ENCODE data around the gene ALCAM. TPM values are rescaled to one million over a fixed set of nuclear protein-coding genes. Genes with fewer than 3 reads are reported as not detected.
A peak's percentile ranks its signal among the peaks of the same experiment; 100 is the strongest.

Gene ALCAM
- total RNA-seq, 2 donors from 2014 or later = 20.3 to 21.4 TPM

GRCh38 chr3:105354429-105354828, 12.3 kb upstream of the ALCAM start:
- intact Hi-C loops (cut with DNase I, micrococcal nuclease) = no loop called here
- no peak for DNase-seq
- no peak for ATAC-seq

GRCh38 chr3:105355408-105356061, 11.2 kb upstream of the ALCAM start:
- intact Hi-C loops (cut with DNase I, micrococcal nuclease) = no loop called here
- DNase-seq (no peak), ATAC-seq (no peak)

DNA sequence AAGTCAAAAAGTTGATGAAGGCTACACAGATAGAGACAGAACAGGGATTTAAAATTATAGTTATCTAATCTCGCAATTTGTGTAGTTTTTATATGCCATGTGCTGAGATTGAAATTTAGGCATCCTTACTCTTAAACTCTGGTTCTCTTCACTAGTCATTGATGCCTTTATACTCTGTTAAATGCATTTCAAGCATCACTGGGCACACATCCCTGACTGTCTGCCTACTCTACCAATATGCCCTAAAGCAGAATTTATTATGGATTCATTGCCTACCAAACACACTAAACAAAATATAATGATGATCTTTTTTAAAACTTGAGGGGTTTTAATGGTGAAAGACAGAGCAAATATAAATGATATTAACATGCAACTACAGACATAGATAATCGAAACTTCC, 10.3 kb upstream of the ALCAM start:
- ATAC-seq (no peak), DNase-seq (no peak)
- intact Hi-C loops (cut with DNase I, micrococcal nuclease) = no loop called here

GRCh38 chr3:105356988-105357387, 9.7 kb upstream of the ALCAM start:
- DNase-seq (no peak), ATAC-seq (no peak)
- intact Hi-C loops (cut with DNase I, micrococcal nuclease) = no loop called here

GRCh38 chr3:105359098-105359762, 7.5 kb upstream of the ALCAM start:
- ATAC-seq = no peak
- DNase-seq = no peak
- intact Hi-C loops (cut with DNase I, micrococcal nuclease) = no loop called here

GRCh38 chr3:105360003-105360402, 6.7 kb upstream of the ALCAM start:
- ATAC-seq (no peak), DNase-seq (no peak)
- intact Hi-C loops (cut with DNase I, micrococcal nuclease) = no loop called here

GRCh38 chr3:105362021-105362665, 4.6 kb upstream of the ALCAM start:
- no peak for DNase-seq
- ATAC-seq = no peak
- intact Hi-C loops (cut with DNase I, micrococcal nuclease) = no loop called here

DNA sequence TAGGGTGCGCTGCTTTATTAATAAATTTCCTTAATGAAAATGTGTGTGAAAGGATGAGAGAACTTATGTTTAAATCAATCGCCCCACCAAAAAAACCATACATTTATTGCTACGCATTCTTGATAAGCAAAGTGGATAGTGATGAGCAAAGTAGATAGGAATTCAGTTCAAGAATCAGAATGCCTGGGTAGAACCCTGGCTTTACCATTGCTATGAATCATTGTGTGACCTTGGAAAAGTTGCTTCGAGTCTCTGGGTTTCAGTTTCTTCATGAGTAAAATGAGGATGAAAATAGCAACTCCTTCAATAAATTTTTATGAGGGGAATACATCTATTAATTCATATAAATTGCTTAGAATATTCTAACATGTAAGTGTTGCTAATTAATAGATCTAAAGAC, 2.6 kb upstream of the ALCAM start:
- DNase-seq (no peak), ATAC-seq (no peak)
- intact Hi-C loops (cut with DNase I, micrococcal nuclease) = no loop called here

DNA sequence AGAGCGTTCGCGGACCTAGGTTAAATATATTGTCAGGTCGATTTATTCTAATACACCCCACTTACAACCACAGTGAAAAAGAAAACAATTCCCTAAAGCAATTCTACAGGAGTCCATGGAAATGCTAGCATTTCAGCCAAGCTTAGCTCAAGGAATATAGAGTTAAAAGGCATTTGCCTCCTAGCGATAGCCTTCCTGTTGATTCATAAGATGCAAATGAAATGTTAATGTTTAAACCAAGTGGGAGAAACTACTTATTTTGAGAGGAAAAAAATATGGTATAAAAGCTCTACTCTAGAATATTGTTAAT, 1.7 kb upstream of the ALCAM start:
- intact Hi-C loops (cut with DNase I, micrococcal nuclease) = no loop called here
- DNase-seq (no peak), ATAC-seq (no peak)

DNA sequence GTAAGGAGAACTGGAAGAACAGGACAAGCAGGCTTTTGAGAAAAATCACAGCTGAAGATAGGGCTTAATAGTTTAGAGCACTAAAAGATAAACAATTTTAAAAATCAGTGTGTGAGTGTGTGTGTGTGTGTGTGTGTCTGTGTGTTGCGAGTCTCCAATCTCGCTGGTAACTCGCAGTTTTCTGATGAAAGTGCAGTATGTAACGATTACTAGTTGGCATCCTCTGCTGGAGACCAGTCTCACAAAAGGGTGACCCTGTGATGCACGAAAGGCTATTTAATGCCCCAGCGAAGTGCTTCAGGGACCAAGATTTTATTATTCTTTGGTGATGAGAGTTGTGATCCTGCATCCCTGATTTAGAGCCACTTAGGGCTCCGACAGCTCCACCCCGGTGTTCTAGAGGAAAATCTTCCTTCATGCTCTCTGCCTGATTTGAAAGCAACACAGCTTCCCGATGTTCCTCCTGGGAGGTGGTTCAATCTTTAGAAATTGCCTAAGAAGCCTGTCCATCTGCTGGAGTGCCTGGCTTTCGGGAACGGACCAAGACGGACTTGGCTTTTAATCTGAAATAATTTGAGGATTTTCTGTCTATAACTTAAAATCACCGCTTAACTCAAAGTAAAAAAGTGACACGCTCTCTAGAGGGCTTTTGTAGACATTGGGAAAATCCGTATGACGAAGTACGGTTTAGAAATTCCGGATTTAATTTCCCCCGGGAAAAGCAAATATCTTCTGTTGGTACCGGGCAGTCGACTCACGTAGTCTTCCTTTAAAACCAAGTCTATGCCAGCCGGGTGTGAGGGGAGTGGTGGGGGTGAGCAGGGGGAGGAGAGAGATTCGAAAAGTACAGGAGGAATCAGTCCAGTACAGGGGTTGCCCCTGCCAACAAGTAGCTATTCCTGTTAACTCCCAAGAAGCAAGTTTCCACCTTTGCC, 1.1 kb upstream of the ALCAM start:
- peak; percentile 3 to 21 for DNase-seq
- no peak for ATAC-seq
- intact Hi-C loops (cut with DNase I, micrococcal nuclease) = no loop called here

DNA sequence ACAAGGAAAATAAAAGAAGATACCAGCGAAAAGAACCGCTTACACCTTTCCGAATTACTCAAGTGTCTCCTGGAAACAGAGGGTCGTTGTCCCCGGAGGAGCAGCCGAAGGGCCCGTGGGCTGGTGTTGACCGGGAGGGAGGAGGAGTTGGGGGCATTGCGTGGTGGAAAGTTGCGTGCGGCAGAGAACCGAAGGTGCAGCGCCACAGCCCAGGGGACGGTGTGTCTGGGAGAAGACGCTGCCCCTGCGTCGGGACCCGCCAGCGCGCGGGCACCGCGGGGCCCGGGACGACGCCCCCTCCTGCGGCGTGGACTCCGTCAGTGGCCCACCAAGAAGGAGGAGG, 325 bp downstream of the ALCAM start:
- intact Hi-C loops (cut with DNase I, micrococcal nuclease) = no loop called here
- DNase-seq (peak; percentile 33 to 52), ATAC-seq (peak; percentile 21)

DNA sequence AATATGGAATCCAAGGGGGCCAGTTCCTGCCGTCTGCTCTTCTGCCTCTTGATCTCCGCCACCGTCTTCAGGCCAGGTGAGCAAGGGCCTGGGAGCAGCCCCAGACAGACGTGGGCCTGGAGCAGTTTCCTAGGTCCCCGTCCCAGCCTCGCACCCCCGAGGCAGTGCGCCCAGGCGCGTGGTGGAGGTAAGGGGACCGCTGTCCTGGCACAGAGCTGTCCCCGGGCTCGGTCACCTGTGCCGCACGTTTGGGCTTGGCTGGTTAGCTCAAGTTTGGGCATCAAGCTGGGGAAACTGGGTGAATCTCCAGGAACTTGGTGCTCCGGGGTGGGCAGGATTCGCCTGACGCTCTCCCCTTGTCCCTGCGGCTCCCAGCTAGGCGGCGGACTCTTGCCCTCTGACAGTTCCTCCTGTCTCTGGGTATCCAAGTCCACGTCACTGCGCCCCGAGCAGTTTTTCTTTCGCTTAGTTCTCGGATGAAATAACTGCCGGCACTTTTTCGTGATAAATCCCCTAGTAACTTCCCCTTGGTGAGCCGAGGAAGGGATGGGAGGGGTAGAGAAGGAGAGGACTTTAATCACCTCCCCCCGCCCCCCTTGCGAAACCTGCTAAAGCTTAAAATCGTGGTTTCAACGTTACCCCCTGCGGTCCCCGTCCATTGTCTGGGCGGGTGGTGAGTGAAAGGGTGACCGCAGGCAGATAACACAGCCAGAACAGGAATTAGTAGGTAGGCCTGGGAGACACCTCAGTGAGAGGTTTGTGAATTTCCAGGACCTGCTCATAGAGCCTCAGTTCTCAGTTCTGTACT, 901 bp downstream of the ALCAM start:
- intact Hi-C loops (cut with DNase I, micrococcal nuclease) = no loop called here
- DNase-seq (peak; percentile 85 to 86), ATAC-seq (peak; percentile 64)

DNA sequence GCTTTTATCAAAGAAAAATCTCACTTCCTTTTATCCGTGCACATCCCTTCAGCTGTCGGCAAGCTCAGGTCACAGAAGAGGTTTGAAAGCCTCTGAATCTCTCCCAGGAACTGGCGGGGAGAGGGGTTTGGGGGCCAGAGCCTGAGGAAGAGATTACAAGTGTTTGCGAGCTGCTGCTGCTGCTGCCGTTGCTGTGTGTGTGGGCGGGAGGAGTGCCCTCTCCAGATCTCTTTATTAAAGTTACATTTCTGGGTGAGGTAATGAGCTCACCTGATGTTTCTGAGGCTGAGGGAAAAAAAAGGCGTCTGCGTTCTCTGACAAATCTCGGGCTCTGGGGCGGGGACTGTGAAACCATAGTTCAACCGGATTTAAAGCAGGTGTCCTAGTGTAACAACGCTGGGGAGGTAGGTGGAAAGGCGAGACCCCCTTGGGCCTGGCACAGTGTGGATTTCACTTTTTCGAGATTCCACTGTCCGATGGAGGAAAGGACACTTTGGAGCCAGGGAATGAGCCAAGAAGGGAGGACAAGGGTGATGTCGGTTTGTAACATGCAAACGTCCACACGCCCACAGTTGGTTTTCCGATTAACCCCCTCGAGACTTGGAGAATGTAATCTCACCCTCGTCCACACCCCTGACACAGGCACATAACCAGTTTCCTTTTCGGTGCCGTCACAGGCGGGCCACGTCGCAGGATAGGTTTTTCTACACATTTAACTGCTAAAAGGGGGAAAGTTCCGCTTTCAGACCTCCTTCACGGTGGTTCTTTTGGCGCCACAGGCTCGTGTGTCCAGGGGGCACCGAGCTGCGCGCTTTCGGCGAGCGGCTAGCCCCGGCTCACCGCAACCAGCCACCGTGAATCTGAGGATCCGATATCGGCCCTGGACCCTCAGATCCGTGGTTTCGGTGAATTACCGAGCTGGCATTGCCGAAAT, 2.1 kb downstream of the ALCAM start:
- ATAC-seq (peak; percentile 51), DNase-seq (peak; percentile 76 to 78)
- intact Hi-C loops (cut with DNase I, micrococcal nuclease) = no loop called here

DNA sequence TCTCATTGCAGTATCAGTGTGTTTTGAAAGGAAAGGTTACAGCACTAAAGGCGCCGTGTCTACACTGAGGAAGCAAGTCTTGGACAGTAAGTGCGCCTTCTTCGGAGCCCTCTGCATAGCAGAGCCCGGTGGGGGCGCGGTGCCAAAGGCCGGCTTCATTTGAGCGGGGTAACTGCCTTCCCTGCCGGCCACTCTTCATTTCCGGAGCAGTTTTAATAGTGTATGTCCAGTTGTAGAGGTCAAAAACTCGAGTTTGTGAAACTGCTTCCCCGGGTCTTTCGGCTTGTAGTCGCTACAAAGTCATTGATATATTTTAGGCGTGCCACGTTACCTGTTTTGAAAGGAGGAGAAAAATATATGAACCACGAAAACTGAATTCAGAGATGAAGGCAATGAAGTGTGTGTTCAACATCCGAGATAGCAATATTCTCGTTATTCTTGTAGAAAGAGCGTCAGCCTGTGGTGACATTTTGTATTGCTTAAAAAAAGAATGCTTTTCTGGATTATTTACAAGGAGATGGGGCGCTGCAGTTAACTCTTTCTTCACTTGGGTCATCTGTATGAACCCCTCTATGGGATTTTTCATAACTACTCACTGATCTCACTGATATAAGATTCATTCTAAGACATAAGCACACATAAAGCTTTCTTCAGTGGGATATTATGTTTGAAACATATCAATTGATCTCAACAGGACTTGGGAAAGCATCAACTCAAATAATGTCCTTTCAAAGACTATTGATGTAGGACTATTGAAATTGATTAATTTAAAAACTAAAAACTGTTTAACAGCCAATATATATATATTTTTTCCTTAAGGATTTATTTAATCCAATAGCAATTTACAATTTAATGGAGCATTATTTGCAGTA, 3.0 kb downstream of the ALCAM start:
- intact Hi-C loops (cut with DNase I, micrococcal nuclease) = no loop called here
- ATAC-seq = peak; percentile 25

GRCh38 chr3:105373383-105373782, 6.7 kb downstream of the ALCAM start:
- no peak for ATAC-seq
- intact Hi-C loops (cut with DNase I, micrococcal nuclease) = no loop called here
- DNase-seq = no peak

More for the DNA sequence above, 3.0 kb downstream of the ALCAM start:
- peak; percentile 71 to 85 for DNase-seq

GRCh38 chr3:105375750-105376511, 9.2 kb downstream of the ALCAM start:
- DNase-seq = no peak
- no peak for ATAC-seq
- intact Hi-C loops (cut with DNase I, micrococcal nuclease) = no loop called here
